GM21717 (cell line): ENCODE measurements around the gene NCKAP5L.

ENCODE experiments used
- ATAC-seq: cut with Tn5 transposase; IDR thresholded peaks from one replicate; pipeline ENCODE4 v1.9.1; 2021; ENCODE audit warnings: mild to moderate bottlenecking, moderate library complexity; ENCODE audit not compliant: unreplicated experiment

The NCKAP5L gene

GRCh38 chr12:49825971-49826421 is 2.2 kb downstream of the NCKAP5L start:
- ATAC-seq, result no peak

- ATAC-seq, result no peak
Measured at GRCh38 chr12:49825360-49825970, 2.7 kb downstream of the NCKAP5L start.

GRCh38 chr12:49824895-49825294 is 3.3 kb downstream of the NCKAP5L start:
- ATAC-seq, result no peak

GRCh38 chr12:49824416-49824815 is 3.8 kb downstream of the NCKAP5L start:
- no peak for ATAC-seq

GRCh38 chr12:49823951-49824350 is 4.3 kb downstream of the NCKAP5L start:
- ATAC-seq, result no peak

GRCh38 chr12:49823350-49823749 is 4.9 kb downstream of the NCKAP5L start:
- ATAC-seq, result no peak

- ATAC-seq, result no peak
Measured at GRCh38 chr12:49821373-49822287, 6.6 kb downstream of the NCKAP5L start.

- no peak for ATAC-seq
Measured at GRCh38 chr12:49819786-49820185, 8.4 kb downstream of the NCKAP5L start.

- ATAC-seq, result no peak
Measured at GRCh38 chr12:49818241-49818895, 9.8 kb downstream of the NCKAP5L start.

- no peak for ATAC-seq
Measured at GRCh38 chr12:49813131-49813530, 15.1 kb downstream of the NCKAP5L start.

- no peak for ATAC-seq
Measured at GRCh38 chr12:49811961-49812401, 16.2 kb downstream of the NCKAP5L start.

GRCh38 chr12:49811136-49811535 is 17.1 kb downstream of the NCKAP5L start:
- ATAC-seq, result no peak

- ATAC-seq, result no peak
Measured at GRCh38 chr12:49809906-49810389, 18.3 kb downstream of the NCKAP5L start.

- ATAC-seq, result no peak
Measured at GRCh38 chr12:49809381-49809905, 18.8 kb downstream of the NCKAP5L start.

- no peak for ATAC-seq
Measured at GRCh38 chr12:49808686-49809380, 19.4 kb downstream of the NCKAP5L start.

- no peak for ATAC-seq
Measured at GRCh38 chr12:49807991-49808580, 20.1 kb downstream of the NCKAP5L start.

GRCh38 chr12:49806877-49807276 is 21.3 kb downstream of the NCKAP5L start:
- no peak for ATAC-seq

- ATAC-seq, result no peak
Measured at GRCh38 chr12:49806321-49806813, 21.8 kb downstream of the NCKAP5L start.

- no peak for ATAC-seq
Measured at GRCh38 chr12:49805409-49805808, 22.8 kb downstream of the NCKAP5L start.

GRCh38 chr12:49804821-49805220 is 23.4 kb downstream of the NCKAP5L start:
- no peak for ATAC-seq
